Gastroesophageal sphincter (tissue), 4 donors: ENCODE measurements around the gene ITGAL. TPM values are rescaled to one million over a fixed set of nuclear protein-coding genes. Genes with fewer than 3 reads are reported as not detected.

Source experiments
- ATAC-seq: fragments of 150-250 bp; one replicate; pipeline ENCODE4 v1.9.1; 2016; ENCODE audit warnings: mild to moderate bottlenecking, moderate library complexity
- H3K27ac ChIP-seq, 4 donors: fragments of 200-600 bp; sonication (generic) in 3 of 4; 1 replicate in 3 of 4; 2 replicates in 1 of 4; pipeline ENCODE4 v1.5.1; 2016 to 2019
- H3K27me3 ChIP-seq: fragments of 200-600 bp; sonication (generic); one replicate; pipeline ENCODE4 v1.5.1; 2019
- H3K36me3 ChIP-seq, 2 donors: fragments of 200-600 bp; sonication (generic); one replicate each; pipeline ENCODE4 v1.5.1; 2019; ENCODE audit warnings: control low read depth in 1 of 2
- H3K4me1 ChIP-seq, 3 donors: fragments of 200-600 bp; sonication (generic); 1 replicate in 2 of 3; 2 replicates in 1 of 3; pipeline ENCODE4 v1.5.1; 2016 to 2019; ENCODE audit warnings: control low read depth in 2 of 3
- H3K4me3 ChIP-seq, 2 donors: fragments of 200-600 bp; sonication (generic); one replicate each; pipeline ENCODE4 v1.5.1; 2019; ENCODE audit warnings: mild to moderate bottlenecking in 1 of 2, moderate library complexity in 1 of 2
- H3K9me3 ChIP-seq, 3 donors: fragments of 200-600 bp; sonication (generic); one replicate each; pipeline ENCODE4 v1.5.1; 2017 to 2019; ENCODE audit warnings: control low read depth in 2 of 3
- EP300 ChIP-seq: sonication (generic); formaldehyde crosslinking; IDR thresholded peaks from one replicate; pipeline ENCODE4 v1.6.1; 2017; ENCODE audit warnings: antibody characterized with exemption, mild to moderate bottlenecking
- POLR2A ChIP-seq, 2 donors: fragments of 450-650 bp; IDR thresholded peaks; one replicate each; pipeline ENCODE4 v1.6.1; 2017; ENCODE audit warnings: antibody characterized with exemption in 2 of 2, mild to moderate bottlenecking in 2 of 2, moderate library complexity in 1 of 2
- POLR2AphosphoS5 ChIP-seq: sonication (generic); formaldehyde crosslinking; IDR thresholded peaks from one replicate; pipeline ENCODE4 v1.6.1; 2017; ENCODE audit warnings: antibody characterized with exemption
- WGBS, 2 donors: methylation state at CpG; one replicate each; pipeline ENCODE4 v1.1.5; 2018; ENCODE audit warnings: low coverage in 1 of 2; 5-methylcytosine and 5-hydroxymethylcytosine counted together
- total RNA-seq, 4 donors: library from RNA; depleted of rRNA; stranded (reverse); fragments of >200 nt; gene quantifications; one replicate each; pipeline ENCODE4 v1.1.0, GENCODE V29; 2016
- TF ChIP-seq, protein P1 (sequence below), 4 experiments: fragments of 200-600 bp in 2 of 4; fragments of 450-650 bp in 2 of 4; sonication (generic) in 1 of 4; IDR thresholded peaks; one replicate each; pipeline ENCODE4 v1.5.1; 2017 to 2019; ENCODE audit warnings: antibody characterized with exemption in 4 of 4, mild to moderate bottlenecking in 2 of 4, moderate library complexity in 2 of 4

Gene ITGAL
- total RNA-seq, 4 donors from 2014 or later = 0.30 to 4.2 (median 0.97) TPM

DNA sequence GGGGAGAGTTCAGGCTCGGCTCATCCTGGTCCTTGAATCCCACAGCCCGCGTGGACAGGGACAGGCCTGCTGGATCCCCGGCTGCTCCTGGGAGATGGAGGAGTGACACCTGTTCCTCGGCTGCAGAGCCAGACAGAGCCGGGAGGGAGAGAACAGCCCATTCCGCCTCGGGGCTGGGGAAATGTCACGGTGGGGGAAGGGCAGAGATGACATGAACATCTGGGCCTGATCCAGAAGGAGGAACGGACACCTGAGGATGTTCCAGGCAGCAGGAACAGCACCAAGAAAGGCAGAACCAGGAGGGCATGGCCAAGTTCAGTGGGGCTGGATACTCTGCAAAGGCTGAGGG is 83.6 kb downstream of the ITGAL start:
- WGBS, 2 donors = 31 to 33% methylated on average over 4 to 6 of the region's 10 CpGs

DNA sequence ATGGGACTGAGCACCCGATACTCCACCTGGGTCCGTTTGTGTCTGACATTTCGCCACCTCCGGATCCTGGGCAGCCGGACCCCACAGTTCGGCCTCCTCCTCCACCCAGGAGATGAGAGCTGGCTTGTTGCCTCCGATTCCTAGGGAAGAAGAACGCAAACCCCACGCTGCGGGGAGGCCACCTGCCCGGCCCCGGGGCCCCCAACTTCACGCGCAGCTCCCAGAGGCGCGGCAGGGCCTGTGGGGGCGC is 85.1 kb downstream of the ITGAL start:
- no peak for TF ChIP-seq EP300
- no peak for TF ChIP-seq POLR2AphosphoS5
- TF ChIP-seq, protein P1, sequence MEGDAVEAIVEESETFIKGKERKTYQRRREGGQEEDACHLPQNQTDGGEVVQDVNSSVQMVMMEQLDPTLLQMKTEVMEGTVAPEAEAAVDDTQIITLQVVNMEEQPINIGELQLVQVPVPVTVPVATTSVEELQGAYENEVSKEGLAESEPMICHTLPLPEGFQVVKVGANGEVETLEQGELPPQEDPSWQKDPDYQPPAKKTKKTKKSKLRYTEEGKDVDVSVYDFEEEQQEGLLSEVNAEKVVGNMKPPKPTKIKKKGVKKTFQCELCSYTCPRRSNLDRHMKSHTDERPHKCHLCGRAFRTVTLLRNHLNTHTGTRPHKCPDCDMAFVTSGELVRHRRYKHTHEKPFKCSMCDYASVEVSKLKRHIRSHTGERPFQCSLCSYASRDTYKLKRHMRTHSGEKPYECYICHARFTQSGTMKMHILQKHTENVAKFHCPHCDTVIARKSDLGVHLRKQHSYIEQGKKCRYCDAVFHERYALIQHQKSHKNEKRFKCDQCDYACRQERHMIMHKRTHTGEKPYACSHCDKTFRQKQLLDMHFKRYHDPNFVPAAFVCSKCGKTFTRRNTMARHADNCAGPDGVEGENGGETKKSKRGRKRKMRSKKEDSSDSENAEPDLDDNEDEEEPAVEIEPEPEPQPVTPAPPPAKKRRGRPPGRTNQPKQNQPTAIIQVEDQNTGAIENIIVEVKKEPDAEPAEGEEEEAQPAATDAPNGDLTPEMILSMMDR (IDR thresholded peaks at IDR 0.05) = no peak
- no peak for TF ChIP-seq POLR2A (IDR thresholded peaks at IDR 0.05)
- H3K4me1 ChIP-seq = peaks cover 0 to 44% (median 11%) of the 10 kb centered on the region in 3 donors
- no peak for ATAC-seq

More for the DNA sequence above, 83.6 kb downstream of the ITGAL start:
- TF ChIP-seq, protein P1 (IDR thresholded peaks at IDR 0.05) = no peak
- TF ChIP-seq POLR2A (IDR thresholded peaks at IDR 0.05) (no peak), POLR2AphosphoS5 (no peak), EP300 (no peak)
- Histone ChIP-seq H3K27ac (no peak overlapping the region), H3K27me3 (no peaks in the 10 kb centered on the region), H3K4me1 (peaks cover 0 to 37% (median 11%) of the 10 kb centered on the region in 3 donors), H3K36me3 (peaks cover 0 to 44% of the 10 kb centered on the region in 2 donors), H3K9me3 (no peaks in the 10 kb centered on the region), H3K4me3 (no peak overlapping the region)
- ATAC-seq = no peak

DNA sequence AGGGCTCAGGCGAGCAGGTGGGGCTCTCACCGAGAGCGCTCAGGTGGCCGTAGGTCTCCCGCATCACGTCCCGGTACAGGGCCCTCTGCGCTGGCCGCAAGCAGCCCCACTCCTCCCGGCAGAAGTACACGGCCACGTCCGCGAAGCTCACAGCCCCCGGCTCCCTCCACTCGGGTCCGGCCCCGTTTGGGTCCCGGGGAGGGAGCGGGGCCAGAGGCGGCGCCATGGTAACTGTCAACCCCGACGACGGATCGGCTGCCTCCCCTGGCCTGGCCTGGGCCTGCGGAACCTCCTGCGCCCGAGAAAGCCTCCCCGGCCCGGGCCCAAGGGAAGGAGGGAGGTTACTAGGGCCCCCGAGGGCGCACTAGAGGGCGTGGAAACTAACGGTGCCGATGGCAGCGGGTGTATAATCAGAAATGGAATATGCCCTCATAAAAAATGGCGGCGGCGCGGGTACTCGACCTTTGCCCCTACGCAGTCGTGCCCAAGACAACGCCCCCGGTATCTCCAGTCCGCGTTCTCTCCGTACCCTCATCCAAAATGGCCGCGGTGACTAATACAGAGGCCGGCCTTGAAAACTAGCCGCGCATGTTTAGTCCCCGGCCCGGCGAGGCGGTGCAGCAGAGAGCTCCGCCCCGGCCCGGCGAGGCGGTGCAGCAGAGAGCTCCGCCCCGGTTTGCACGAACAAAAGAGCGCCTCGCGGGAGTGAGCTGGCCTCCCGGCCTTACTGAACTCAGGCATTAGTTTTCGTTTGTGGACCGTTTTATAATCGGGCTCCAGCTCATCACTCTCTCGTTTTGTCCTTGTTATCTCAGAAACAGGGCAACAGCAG is 85.6 kb downstream of the ITGAL start, which contains the start of gene ZNF764:
ZNF764 (minus strand) TSS at position 418 of the 832 bp plus-strand sequence; CDS start at position 226, 192 bp downstream.
- TF ChIP-seq, protein P1 (IDR thresholded peaks at IDR 0.05) = peak in 3 of 4 experiments; percentile 17 to 19 (median 18)
- TF ChIP-seq POLR2A (IDR thresholded peaks at IDR 0.05) (peak; percentile 35 to 55), EP300 (no peak), POLR2AphosphoS5 (peak; percentile 75)
- H3K27me3 ChIP-seq = no peaks in the 10 kb centered on the region
- 3% methylated on average over 7 of the region's 74 CpGs; no CpG with 5 or more reads in 1 of the 2 donors for WGBS, 2 donors
- H3K36me3 ChIP-seq = peaks cover 0 to 35% of the 10 kb centered on the region in 2 donors
- ATAC-seq = peak; percentile 99
- H3K27ac ChIP-seq = peak within 1 kb of the TSS; percentile 84 to 99 (median 92)
- peak within 1 kb of the TSS; percentile 56 to 64 for H3K4me3 ChIP-seq
- no peaks in the 10 kb centered on the region for H3K9me3 ChIP-seq
- peaks cover 0 to 44% (median 11%) of the 10 kb centered on the region in 3 donors for H3K4me1 ChIP-seq

More for the DNA sequence above, 85.1 kb downstream of the ITGAL start:
- no peaks in the 10 kb centered on the region for H3K27me3 ChIP-seq
- no CpG with 5 or more reads among the region's 17 CpGs for WGBS, 2 donors
- H3K9me3 ChIP-seq = no peaks in the 10 kb centered on the region
- peak overlapping the region; percentile 56 to 64 for H3K4me3 ChIP-seq
- peaks cover 0 to 41% of the 10 kb centered on the region in 2 donors for H3K36me3 ChIP-seq
- H3K27ac ChIP-seq = peak overlapping the region; percentile 84 to 99 (median 92)

DNA sequence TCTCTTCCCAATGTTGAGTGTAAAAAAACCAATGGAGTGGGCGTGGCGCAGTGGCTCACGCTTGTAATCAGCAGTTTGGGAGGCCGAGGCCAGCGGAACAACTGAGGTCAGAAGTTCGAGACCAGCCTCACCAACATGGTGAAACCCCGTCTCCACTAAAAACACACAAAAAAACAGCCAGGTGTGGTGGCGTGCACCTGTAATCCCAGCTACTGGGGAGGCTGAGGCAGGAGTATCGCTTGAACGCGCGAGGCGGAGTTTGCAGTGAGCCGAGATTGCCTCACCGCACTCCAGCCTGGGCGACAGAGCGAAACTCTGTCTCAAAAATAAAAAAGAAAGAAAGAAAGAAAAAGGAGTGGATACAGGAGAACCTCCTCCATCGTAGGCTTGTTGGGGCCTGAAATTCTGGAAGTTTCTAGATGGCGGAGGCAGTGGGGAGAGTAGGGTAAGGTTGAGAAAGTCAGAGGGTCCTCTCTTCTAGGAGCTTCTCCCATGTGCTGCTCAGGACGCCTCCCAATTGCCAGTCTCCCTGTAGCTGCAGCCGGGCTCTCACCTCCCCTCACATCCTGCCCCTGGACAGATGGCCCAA is 86.3 kb downstream of the ITGAL start:
- Histone ChIP-seq H3K9me3 (no peaks in the 10 kb centered on the region), H3K27me3 (no peaks in the 10 kb centered on the region), H3K4me3 (peak overlapping the region; percentile 2 to 64), H3K36me3 (peaks cover 0 to 28% of the 10 kb centered on the region in 2 donors), H3K4me1 (peaks cover 0 to 44% (median 11%) of the 10 kb centered on the region in 3 donors), H3K27ac (peak overlapping the region in 3 of 4 donors; percentile 90 to 99 (median 94))
- no peak for ATAC-seq
- TF ChIP-seq, protein P1 (IDR thresholded peaks at IDR 0.05) = no peak
- no peak for TF ChIP-seq EP300
- TF ChIP-seq POLR2A (IDR thresholded peaks at IDR 0.05) = no peak
- no peak for TF ChIP-seq POLR2AphosphoS5
- WGBS, 2 donors = 78 to 91% methylated on average over 9 to 19 of the region's 21 CpGs
